Measurements from ENCODE around the gene TRIM28. TPM values are rescaled to one million over a fixed set of nuclear protein-coding genes. Genes with fewer than 3 reads are reported as not detected.

TRIM28 gene
- total RNA-seq, 1 experiment from 2014 or later, result 908 TPM

GRCh38 chr19:58560921-58561320 lies 17.1 kb downstream of the TRIM28 start:
- ChIA-PET CTCF (no interaction called here), RAD21 (ENCODE audit: low non-redundant PET in 1 of 2, low total read pairs in 2 of 2, uncharacterized antibody in 2 of 2, unreplicated experiment in 2 of 2) (no interaction called here), POLR2A (no interaction called here)
- H3K4me1 ChIP-seq (ENCODE audit: control insufficient read depth in 1 of 2, insufficient read depth in 2 of 2, low read length in 2 of 2), result peaks cover 18 to 33% of the 10 kb centered on the region in 2 experiments
- H3K27ac ChIP-seq (ENCODE audit: low read depth, low read length), result 0 out of 2 replicates have a peak overlapping the region, but pooled peaks have one; percentile 98
- no peaks in the 10 kb centered on the region for H3K27me3 ChIP-seq (ENCODE audit: insufficient read depth, low read length)
- no peaks in the 10 kb centered on the region for H3K9me2 ChIP-seq (ENCODE audit: insufficient read depth)
- no TSS peak for BruUV-seq (replicated peaks)
- TF ChIP-seq MAX (IDR thresholded peaks at IDR 0.05) (no peak), EGR1 (IDR thresholded peaks at IDR 0.05; ENCODE audit: low read depth) (no peak), POLR2AphosphoS5 (IDR thresholded peaks at IDR 0.05; ENCODE audit: low read depth, low read length) (peak; percentile 6; the same call in 1 of the 2 replicates), JUND (IDR thresholded peaks at IDR 0.05) (no peak), EZH2phosphoT487 (IDR thresholded peaks at IDR 0.05; ENCODE audit: borderline replicate concordance) (no peak), EZH2 (IDR thresholded peaks at IDR 0.05) (no peak)
- H3K36me3 ChIP-seq (ENCODE audit: control insufficient read depth in 1 of 2, insufficient read depth in 2 of 2, low read length in 2 of 2), result peaks cover 7 to 13% of the 10 kb centered on the region in 2 experiments; a peak in 2 of 4 replicates
- no peaks in the 10 kb centered on the region for H4K20me1 ChIP-seq (ENCODE audit: insufficient read depth)
- no peak overlapping the region for H3K4me3 ChIP-seq (replicated peaks in 1 of 2; ENCODE audit: low read depth in 1 of 2, low read length in 2 of 2)
- H2AFZ ChIP-seq (ENCODE audit: low read depth, low read length, poor library complexity, severe bottlenecking), result no peak overlapping the region
- DNase-seq (ENCODE audit: low read depth, low spot score) (no peak), ATAC-seq (no peak)
- intact Hi-C loops (cut with micrococcal nuclease), result no loop called here
- H3K9me3 ChIP-seq (ENCODE audit: control insufficient read depth in 1 of 2, insufficient read depth in 1 of 2, low read depth in 1 of 2, low read length in 2 of 2), result no peaks in the 10 kb centered on the region
- no peak overlapping the region for H3K4me2 ChIP-seq (ENCODE audit: low read length)
- no peak overlapping the region for H3K9ac ChIP-seq (ENCODE audit: low read length)
- H3K79me2 ChIP-seq (ENCODE audit: insufficient read depth, low read length), result peaks cover 42% of the 10 kb centered on the region

- DNase-seq (ENCODE audit: low read depth, low spot score) (no peak), ATAC-seq (no peak)
- Histone ChIP-seq H3K9me2 (ENCODE audit: insufficient read depth) (no peaks in the 10 kb centered on the region), H3K27ac (ENCODE audit: low read depth, low read length) (0 out of 2 replicates have a peak overlapping the region, but pooled peaks have one; percentile 98), H3K36me3 (ENCODE audit: control insufficient read depth in 1 of 2, insufficient read depth in 2 of 2, low read length in 2 of 2) (peaks cover 2 to 7% of the 10 kb centered on the region in 2 experiments; a peak in 2 of 4 replicates), H3K27me3 (ENCODE audit: insufficient read depth, low read length) (no peaks in the 10 kb centered on the region), H3K9ac (ENCODE audit: low read length) (no peak overlapping the region), H3K4me3 (replicated peaks in 1 of 2; ENCODE audit: low read depth in 1 of 2, low read length in 2 of 2) (no peak overlapping the region), H4K20me1 (ENCODE audit: insufficient read depth) (no peaks in the 10 kb centered on the region), H3K9me3 (ENCODE audit: control insufficient read depth in 1 of 2, insufficient read depth in 1 of 2, low read depth in 1 of 2, low read length in 2 of 2) (no peaks in the 10 kb centered on the region), H3K79me2 (ENCODE audit: insufficient read depth, low read length) (peaks cover 36% of the 10 kb centered on the region), H2AFZ (ENCODE audit: low read depth, low read length, poor library complexity, severe bottlenecking) (no peak overlapping the region), H3K4me2 (ENCODE audit: low read length) (no peak overlapping the region), H3K4me1 (ENCODE audit: control insufficient read depth in 1 of 2, insufficient read depth in 2 of 2, low read length in 2 of 2) (peaks cover 13 to 26% of the 10 kb centered on the region in 2 experiments)
- intact Hi-C loops (cut with micrococcal nuclease), result no loop called here
- TF ChIP-seq EZH2phosphoT487 (IDR thresholded peaks at IDR 0.05; ENCODE audit: borderline replicate concordance) (no peak), EZH2 (IDR thresholded peaks at IDR 0.05) (no peak), EGR1 (IDR thresholded peaks at IDR 0.05; ENCODE audit: low read depth) (no peak)
- RAD21 ChIA-PET (ENCODE audit: low non-redundant PET in 1 of 2, low total read pairs in 2 of 2, uncharacterized antibody in 2 of 2, unreplicated experiment in 2 of 2), result no interaction called here
- POLR2A ChIA-PET, result no interaction called here
- no TSS peak for BruUV-seq (replicated peaks)
- CTCF ChIA-PET, result no interaction called here
Measured at GRCh38 chr19:58561373-58562121, 17.7 kb downstream of the TRIM28 start.

Data from HCT116 (cell line).